Ishikawa (cell line): ENCODE results near the gene PIEZO2.

Experiments
- CEBPB ChIP-seq: IDR thresholded peaks from 2 replicates; pipeline ENCODE4 v1.6.1; 2012
- CREB1 ChIP-seq: IDR thresholded peaks from 2 replicates; pipeline ENCODE4 v1.6.1; 2012; ENCODE audit warnings: low read depth
- EGR1 ChIP-seq: IDR thresholded peaks from 2 replicates; pipeline ENCODE4 v1.6.1; 2012
- EP300 ChIP-seq: IDR thresholded peaks from 2 replicates; pipeline ENCODE4 v1.6.1; 2012; ENCODE audit warnings: borderline replicate concordance
- FOXM1 ChIP-seq: IDR thresholded peaks from 2 replicates; pipeline ENCODE4 v1.6.1; 2012; ENCODE audit warnings: low read depth, borderline replicate concordance
- MAX ChIP-seq: IDR thresholded peaks from 2 replicates; pipeline ENCODE4 v1.6.1; 2012
- NFIC ChIP-seq: IDR thresholded peaks from 2 replicates; pipeline ENCODE4 v1.6.1; 2012
- RAD21 ChIP-seq: IDR thresholded peaks from 2 replicates; pipeline ENCODE4 v1.6.1; 2012; ENCODE audit warnings: low read depth
- REST ChIP-seq: IDR thresholded peaks from 2 replicates; pipeline ENCODE4 v1.6.1; 2012; ENCODE audit warnings: low read depth, mild to moderate bottlenecking
- TAF1 ChIP-seq: IDR thresholded peaks from 2 replicates; pipeline ENCODE4 v1.6.1; 2012; ENCODE audit warnings: low read depth, mild to moderate bottlenecking
- TCF12 ChIP-seq: IDR thresholded peaks from 2 replicates; pipeline ENCODE4 v1.6.1; 2012; ENCODE audit warnings: low read depth
- TEAD4 ChIP-seq: IDR thresholded peaks from 2 replicates; pipeline ENCODE4 v1.6.1; 2012
- USF1 ChIP-seq: IDR thresholded peaks from 2 replicates; pipeline ENCODE4 v1.6.1; 2012
- YY1 ChIP-seq: IDR thresholded peaks from 2 replicates; pipeline ENCODE4 v1.6.1; 2012; ENCODE audit warnings: low read depth
- ZBTB7A ChIP-seq: IDR thresholded peaks from 2 replicates; pipeline ENCODE4 v1.6.1; 2012; ENCODE audit warnings: low read depth

Gene PIEZO2

GRCh38 chr18:11114653-11115052, 34.7 kb downstream of the PIEZO2 start:
- no peak for TF ChIP-seq NFIC
- TF ChIP-seq FOXM1, result no peak
- no peak for TF ChIP-seq YY1
- TF ChIP-seq MAX, result no peak

- TF ChIP-seq TEAD4 (no peak), YY1 (no peak), ZBTB7A (no peak), CEBPB (no peak), MAX (no peak), TCF12 (no peak), FOXM1 (no peak), TAF1 (no peak), EP300 (no peak), EGR1 (no peak), RAD21 (no peak), USF1 (no peak), CREB1 (no peak), NFIC (no peak)
These were observed 35.4 kb downstream of the PIEZO2 start for GRCh38 chr18:11113937-11114336.

- TF ChIP-seq RAD21 (no peak), ZBTB7A (no peak), FOXM1 (no peak), REST (no peak), EP300 (no peak), EGR1 (no peak), CEBPB (no peak), USF1 (no peak), MAX (no peak), TAF1 (no peak), TCF12 (no peak), CREB1 (no peak), TEAD4 (no peak), NFIC (no peak), YY1 (no peak)
These were observed 36.3 kb downstream of the PIEZO2 start for GRCh38 chr18:11113046-11113548.

GRCh38 chr18:11112286-11112685, 37.1 kb downstream of the PIEZO2 start:
- TF ChIP-seq TEAD4 (no peak), RAD21 (no peak), YY1 (no peak), ZBTB7A (no peak), CEBPB (no peak), TCF12 (no peak), REST (no peak), TAF1 (no peak), NFIC (no peak), CREB1 (no peak), EGR1 (no peak), USF1 (no peak), EP300 (no peak), FOXM1 (no peak), MAX (no peak)

GRCh38 chr18:11110509-11110908, 38.9 kb downstream of the PIEZO2 start:
- TF ChIP-seq TAF1 (no peak), YY1 (no peak), MAX (no peak), CEBPB (no peak), CREB1 (no peak)
